Measurements from ENCODE around the gene TNFRSF18.
"Not testable (repeated sequence)": the region's sequence is repeated elsewhere in the genome, so short reads cannot be mapped to it uniquely, and the experiment has no call there.

TNFRSF18 gene

DNA sequence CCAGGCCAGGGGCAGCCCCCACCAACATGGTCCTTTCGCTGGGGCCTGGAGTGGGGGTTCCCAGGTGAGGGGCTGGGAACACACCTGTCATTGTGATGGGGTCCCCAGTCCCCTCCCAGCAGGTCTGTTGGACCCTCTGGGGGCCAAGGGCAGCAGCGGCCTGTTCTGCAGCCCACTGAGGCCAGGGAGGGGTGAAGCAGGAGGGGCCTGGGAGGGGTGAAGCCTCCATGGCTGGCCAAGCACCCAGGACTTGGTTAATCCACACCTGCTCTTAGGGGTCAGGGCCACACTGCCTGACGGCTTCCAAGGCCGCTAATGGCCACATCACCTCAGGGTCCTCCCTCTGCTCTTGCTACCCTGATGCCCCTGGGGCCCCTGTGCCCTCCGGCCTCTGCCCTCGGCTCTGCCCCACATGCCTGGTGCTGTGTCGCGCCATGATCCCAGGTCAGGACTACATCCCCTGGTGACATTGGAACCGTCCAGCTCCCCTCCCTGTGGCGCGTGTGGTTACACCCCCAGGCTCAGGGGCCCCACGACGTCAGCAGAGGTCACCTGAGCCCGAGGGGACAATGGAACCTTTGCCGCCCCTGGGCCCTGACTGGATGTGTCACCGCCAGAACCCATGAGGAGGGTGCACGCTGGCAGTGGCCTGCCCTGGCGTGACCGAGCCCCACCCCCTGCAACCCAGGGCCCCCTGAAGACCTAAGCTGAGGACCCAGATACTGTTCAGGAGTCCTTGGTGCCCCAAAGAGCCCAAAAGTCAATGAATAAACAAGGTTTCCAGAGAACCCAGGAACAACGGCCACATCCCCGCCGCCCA lies 7.0 kb downstream of the TNFRSF18 start:
- no peak for DNase-seq (ENCODE audit: low read depth in 3 of 3)

DNA sequence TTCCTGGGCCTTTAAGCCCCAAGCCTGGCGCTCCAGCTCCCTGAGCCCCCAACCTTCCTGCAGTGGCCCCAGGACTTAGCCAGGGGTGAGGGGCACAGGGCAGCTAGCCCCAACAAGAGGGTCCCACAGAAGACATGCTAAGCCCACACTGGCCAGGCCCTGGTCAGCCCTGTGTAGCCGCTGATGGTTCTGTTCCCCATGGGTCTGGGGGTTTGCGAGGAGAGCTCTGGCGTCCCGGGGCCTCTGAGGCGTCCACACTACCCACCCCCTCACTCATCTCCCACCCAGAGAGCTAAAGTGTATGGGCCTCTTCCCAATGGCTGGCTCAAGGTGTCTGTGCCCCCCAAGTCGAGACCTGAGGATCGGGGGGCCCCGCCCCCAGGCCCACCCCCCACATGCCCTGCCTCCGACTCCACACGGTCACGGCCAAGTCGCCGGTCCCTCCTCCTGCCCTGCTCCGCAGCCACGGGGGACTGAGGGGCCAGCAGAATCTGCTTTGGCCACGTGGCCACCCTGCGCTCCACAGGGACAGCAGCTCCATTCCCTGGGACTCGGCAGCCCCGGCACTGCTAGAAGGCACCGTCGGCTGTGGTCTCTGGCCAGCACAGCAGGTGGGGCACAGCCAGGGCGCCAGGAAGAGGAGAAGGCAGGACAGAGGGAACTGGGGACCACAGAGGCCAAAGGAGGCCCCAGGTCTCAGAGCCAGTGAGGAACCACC lies 7.8 kb downstream of the TNFRSF18 start:
- no peak for DNase-seq (ENCODE audit: low read depth in 3 of 3)

- DNase-seq (ENCODE audit: low read depth in 3 of 3) = no peak
These were observed 8.6 kb downstream of the TNFRSF18 start for GRCh38 chr1:1197551-1198422.

DNA sequence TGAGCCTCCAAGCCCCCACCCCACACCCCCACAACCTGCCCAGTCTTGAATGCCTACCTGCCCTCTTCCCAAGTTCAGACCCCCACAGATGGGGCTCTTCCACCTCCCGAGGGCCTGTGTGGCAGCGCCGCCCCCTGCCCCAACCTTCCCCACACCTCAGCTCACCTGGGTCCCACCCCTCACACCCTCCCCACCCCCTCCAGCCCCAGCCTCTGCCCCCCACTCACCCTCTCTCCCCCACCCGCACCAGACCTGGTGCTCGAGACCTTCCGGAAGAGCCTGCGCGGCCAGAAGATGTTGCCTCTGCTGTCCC lies 9.2 kb downstream of the TNFRSF18 start:
- DNase-seq (ENCODE audit: low read depth in 3 of 3) = no peak

DNA sequence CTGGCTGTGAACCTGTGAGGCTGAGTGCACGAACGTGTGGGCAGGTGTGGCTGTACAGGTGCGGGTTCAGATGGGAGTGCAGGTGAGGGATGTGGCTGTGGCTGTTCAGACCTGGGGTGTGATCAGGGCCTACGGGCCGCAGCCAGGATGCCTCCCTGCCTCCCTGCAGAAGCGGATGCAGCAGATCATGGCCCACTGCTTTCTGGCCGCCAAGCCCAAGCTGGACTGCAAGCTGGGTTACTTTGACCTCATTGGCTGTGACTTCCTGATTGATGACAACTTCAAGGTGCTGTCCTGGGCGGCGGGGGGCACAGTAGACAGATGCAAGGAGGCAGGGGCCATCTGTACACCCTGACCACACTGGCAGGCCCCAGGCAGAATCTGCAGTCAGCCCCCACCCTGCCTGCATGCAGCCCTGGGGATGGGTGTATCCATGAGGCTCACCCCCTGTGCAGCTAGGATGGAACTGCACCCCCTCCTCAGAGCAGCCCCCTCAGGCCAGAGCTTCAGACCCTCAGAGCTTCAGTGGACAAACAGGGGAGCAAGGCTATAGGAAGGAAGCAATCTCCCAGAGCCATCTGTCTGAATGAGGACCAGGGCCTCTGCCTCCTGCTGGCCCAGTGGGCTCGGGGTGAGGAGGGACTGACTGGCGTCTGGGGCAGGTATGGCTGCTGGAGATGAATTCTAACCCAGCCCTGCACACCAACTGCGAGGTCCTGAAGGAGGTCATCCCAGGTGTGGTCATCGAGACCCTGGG lies 9.8 kb downstream of the TNFRSF18 start:
- no peak for DNase-seq (ENCODE audit: low read depth in 3 of 3)

GRCh38 chr1:1195726-1196125 lies 10.7 kb downstream of the TNFRSF18 start:
- not testable (repeated sequence) for DNase-seq (ENCODE audit: low read depth in 3 of 3)

DNA sequence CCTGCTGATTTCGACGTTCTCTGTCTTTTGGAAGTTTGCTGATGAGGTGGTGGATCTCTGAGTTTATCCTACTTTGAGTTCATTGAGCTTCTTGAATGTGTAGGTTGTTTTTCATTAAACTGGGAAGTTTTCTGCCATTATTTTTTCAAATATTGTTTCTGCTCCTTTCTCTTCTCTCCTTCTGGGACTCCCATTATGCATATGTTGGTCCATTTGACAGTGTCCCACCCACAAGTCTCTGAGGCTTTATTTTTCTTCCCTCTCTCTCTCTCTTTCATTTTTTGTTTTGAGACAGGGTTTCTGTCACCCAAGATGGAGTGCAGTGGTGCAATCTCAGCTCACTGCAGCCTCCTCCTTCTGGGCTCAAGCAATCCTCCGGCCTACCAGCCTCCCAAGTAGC lies 11.7 kb downstream of the TNFRSF18 start:
- DNase-seq (ENCODE audit: low read depth in 3 of 3) = no peak

GRCh38 chr1:1191734-1192133 lies 14.7 kb downstream of the TNFRSF18 start:
- no peak for DNase-seq (ENCODE audit: low read depth in 3 of 3)

GRCh38 chr1:1189111-1189510 lies 17.3 kb downstream of the TNFRSF18 start:
- no peak for DNase-seq (ENCODE audit: low read depth in 3 of 3)

DNA sequence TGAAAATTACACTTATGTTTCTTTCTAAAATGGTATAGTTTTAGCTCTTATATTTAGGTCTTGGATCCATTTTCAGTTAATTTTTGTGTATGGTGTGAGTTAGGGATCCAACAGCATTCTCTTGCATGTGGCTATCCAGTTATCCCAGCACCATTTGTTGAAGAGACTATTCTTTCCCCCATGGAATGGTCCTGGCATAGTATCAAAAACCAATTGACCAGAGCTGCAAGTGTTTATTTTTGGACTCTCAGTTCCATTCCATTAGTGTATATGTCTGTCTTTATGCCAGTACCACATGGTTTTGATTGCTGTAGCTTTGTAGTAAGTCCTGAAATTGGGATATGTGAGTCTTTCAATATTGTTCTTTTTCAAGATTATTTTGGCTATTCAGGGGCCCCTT lies 18.5 kb downstream of the TNFRSF18 start:
- no peak for DNase-seq (ENCODE audit: low read depth in 3 of 3)

DNA sequence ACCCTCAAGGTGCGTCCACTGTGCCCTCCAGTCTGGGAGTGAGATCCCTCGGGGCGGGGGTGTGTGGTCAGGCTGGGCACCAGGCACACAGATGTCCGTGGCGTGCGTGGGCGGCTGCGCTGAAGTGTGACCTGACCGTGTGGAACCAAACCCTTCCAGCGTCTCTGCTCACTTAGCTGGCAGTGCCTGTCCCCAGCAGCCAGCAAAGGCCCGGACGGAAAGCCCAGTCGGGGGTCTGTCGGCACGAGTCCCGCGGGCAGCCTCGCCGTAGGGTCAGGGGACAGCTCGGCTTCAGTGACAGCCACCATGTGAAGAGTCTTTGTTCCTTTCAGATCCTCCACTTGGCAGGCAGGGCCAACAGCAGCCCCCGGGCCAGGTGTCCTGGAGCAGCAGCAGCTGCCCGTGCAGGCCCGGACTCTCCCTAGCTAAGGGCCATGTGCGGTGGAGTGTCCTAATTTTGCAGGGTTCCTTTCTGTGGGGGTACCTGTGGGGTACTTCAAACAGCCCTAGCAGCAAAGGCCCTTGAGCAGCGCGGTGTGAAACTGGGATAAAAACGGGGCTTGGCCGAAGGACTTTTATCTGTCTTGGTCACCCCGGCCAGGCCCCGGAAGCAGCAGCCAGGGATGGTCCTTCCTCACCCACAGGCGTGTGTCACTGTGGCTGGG lies 21.2 kb downstream of the TNFRSF18 start:
- DNase-seq (ENCODE audit: low read depth in 3 of 3) = no peak

DNA sequence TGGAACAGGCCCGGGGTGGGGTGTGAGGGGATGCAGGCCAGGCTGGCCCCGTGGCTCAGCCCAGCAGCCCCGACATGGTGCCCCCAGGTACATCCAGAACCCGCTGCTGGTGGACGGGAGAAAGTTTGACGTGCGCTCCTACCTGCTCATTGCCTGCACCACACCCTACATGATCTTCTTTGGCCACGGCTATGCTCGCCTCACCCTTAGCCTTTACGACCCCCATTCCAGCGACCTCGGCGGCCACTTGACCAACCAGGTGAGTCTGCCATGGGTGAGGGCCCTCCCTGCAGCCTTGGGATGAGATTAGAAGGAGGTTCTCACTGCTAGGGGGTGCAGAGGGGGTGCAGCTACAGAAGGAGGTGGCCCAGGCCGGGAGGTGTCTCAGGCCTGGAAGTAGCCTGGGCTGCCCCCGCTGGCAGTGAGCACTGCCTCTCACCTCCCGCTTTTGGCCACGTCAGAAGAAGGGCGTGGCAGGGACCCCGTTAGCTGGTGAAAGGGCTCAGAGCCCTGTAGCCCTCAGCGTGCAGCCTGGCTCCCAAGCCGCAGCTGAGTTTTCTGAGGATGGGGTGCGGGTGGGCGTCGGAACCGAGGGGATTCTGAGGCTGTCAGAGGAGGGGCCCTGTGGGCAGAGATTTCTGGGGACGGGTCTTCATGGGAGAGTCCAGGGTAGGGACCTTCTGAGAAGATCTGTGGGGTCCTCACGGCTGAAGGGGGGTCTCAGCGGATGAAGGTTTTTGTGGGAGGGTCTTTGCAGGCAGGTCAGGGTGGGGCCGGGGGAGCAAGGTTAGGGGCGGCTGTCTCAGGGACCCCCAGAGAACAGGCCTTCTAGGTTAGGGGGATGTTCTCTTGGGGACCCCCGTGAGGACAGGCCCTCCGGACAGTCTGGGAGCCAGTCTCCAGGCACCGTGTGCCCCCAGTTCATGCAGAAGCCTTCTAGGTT lies 22.3 kb downstream of the TNFRSF18 start:
- no peak for DNase-seq (ENCODE audit: low read depth in 3 of 3)

GRCh38 chr1:1183221-1183747 lies 23.1 kb downstream of the TNFRSF18 start:
- DNase-seq (ENCODE audit: low read depth in 3 of 3) = no peak

- DNase-seq (ENCODE audit: low read depth in 3 of 3) = no peak
These were observed 23.7 kb downstream of the TNFRSF18 start for GRCh38 chr1:1182491-1183220.

DNA sequence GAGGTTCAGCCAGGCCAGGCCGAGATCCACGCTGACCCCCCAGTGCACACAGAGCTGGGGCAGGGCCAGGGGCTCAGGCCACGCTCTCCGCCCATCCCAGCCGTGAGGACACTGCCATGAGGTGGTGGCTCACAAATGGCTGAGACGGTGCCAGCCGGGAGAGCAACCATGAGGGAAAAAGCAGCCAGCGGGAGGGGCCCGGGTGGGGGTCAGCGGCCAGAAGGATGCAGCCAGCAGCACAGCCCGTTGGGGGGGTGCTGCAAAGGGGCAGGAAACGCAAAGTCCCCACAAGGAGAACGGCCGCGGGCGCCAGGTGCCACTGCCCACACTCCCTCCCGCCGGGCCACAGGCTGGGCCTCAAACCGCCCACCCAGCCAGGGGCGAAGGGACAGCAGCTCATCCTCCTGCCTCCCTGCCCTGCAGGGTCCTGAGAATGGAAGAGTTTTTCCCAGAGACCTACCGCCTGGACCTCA lies 24.4 kb downstream of the TNFRSF18 start:
- no peak for DNase-seq (ENCODE audit: low read depth in 3 of 3)

GRCh38 chr1:1181129-1181937 lies 25.1 kb downstream of the TNFRSF18 start:
- no peak for DNase-seq (ENCODE audit: low read depth in 3 of 3)

DNA sequence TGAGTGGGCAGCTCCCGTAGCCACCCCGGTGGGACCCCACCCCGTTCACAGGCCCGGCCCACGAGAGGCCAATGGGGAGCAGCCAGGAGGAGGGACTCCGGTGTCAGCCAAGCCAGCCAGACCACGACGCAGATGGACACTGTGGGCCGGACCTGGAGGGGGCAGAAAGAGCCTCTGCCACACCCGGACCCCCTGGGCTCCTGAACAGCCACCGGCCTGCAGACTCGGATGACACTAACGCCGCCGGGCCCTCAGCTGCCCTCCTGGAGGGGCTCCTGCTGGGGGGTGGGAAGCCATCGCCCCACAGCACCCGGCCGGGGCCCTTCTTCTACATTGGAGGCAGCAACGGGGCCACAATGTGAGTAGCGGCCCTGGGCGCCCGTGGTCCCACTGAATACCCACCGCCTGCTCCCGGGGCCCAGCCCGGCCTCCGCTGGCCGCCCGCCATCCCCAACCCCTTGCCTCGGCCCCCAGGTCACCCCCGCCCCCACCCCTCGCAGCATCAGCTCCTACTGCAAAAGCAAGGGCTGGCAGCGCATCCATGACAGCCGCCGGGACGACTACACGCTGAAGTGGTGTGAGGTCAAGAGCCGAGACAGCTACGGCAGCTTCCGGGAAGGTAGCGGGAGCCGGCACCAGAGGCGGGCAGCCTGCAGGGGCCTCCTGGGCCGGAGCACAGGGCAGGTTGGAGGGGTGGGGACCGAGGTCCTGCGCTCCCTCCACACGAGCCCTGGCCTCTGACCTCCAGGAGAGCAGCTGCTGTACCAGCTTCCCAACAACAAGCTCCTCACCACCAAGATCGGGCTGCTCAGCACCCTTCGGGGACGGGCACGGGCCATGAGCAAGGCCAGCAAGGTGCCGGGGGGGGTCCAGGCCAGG lies 26.2 kb downstream of the TNFRSF18 start:
- DNase-seq (ENCODE audit: low read depth in 3 of 3) = no peak

All from stimulated activated CD4-positive, alpha-beta T cell treated with anti-CD3 and anti-CD28 coated beads, TNF-alpha, amount 100 ng/mL, for 4 hours (primary cell).